ENCODE results near the gene LDLRAD2. TPM values are rescaled to one million over a fixed set of nuclear protein-coding genes. Genes with fewer than 3 reads are reported as not detected.

LDLRAD2 gene
- total RNA-seq, 6 experiments from 2014 or later = not detected

DNA sequence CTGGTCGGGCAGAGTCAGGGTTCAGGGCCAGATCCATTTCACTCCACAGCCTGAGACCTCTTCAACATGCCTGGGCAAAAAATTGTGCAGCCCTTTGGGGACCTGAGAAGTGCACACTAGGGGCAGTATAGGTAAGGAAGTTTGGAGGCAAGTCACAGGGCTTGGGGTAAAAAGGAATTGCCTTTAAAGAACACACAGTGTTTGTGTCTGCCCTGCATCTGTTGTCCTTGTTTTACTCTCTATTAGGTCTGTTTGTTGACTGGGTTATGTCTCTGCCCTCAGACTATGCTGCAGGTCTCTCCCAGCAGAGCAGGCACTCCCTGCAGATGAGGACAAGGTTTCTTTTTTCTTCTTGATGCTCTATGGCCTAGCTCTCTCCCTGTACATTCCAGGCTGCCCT, 22.0 kb downstream of the LDLRAD2 start:
- H3K27me3 ChIP-seq = no peaks in the 10 kb centered on the region
- no peaks in the 10 kb centered on the region for H3K36me3 ChIP-seq
- no peak overlapping the region for H3K4me3 ChIP-seq
- no peak for DNase-seq
- ATAC-seq = no peak
- intact Hi-C loops (cut with DNase I) = no loop called here
- 100% methylated on average over 1 of the region's 1 CpG for WGBS (ENCODE audit: insufficient coverage, low coverage, low lambda C conversion rate, missing lambda C conversion rate)
- TF ChIP-seq POLR2A (IDR thresholded peaks at IDR 0.05) = no peak
- TF ChIP-seq, protein P1, sequence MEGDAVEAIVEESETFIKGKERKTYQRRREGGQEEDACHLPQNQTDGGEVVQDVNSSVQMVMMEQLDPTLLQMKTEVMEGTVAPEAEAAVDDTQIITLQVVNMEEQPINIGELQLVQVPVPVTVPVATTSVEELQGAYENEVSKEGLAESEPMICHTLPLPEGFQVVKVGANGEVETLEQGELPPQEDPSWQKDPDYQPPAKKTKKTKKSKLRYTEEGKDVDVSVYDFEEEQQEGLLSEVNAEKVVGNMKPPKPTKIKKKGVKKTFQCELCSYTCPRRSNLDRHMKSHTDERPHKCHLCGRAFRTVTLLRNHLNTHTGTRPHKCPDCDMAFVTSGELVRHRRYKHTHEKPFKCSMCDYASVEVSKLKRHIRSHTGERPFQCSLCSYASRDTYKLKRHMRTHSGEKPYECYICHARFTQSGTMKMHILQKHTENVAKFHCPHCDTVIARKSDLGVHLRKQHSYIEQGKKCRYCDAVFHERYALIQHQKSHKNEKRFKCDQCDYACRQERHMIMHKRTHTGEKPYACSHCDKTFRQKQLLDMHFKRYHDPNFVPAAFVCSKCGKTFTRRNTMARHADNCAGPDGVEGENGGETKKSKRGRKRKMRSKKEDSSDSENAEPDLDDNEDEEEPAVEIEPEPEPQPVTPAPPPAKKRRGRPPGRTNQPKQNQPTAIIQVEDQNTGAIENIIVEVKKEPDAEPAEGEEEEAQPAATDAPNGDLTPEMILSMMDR (IDR thresholded peaks at IDR 0.05) = no peak
- no peaks in the 10 kb centered on the region for H3K9me3 ChIP-seq
- no peak overlapping the region for H3K27ac ChIP-seq
- no peaks in the 10 kb centered on the region for H3K4me1 ChIP-seq

DNA sequence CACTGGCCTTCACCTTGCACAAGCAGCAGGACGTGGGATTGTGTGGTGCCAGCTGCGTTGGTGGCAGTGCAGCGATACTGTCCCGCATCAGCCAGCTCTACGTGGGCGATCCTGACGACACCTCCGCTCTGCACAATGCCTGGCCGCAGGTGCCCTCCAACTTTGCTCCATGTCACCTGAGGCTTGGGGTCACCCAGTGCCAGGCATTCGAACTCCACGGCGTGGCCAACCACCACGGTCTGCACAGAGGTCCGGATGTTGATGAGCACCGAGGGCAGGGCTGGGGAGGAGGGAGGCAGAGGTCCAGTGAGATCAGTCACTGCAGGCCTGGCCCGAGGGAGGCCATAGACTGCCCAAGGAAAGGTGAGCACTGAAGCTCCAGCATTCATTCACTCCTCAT, 22.6 kb downstream of the LDLRAD2 start:
- Histone ChIP-seq H3K4me1 (no peaks in the 10 kb centered on the region), H3K36me3 (no peaks in the 10 kb centered on the region), H3K27me3 (no peaks in the 10 kb centered on the region), H3K9me3 (no peaks in the 10 kb centered on the region), H3K4me3 (no peak overlapping the region), H3K27ac (no peak overlapping the region)
- DNase-seq = no peak
- no peak for ATAC-seq
- intact Hi-C loops (cut with DNase I) = no loop called here
- TF ChIP-seq, protein P1 (IDR thresholded peaks at IDR 0.05) = no peak
- no peak for TF ChIP-seq POLR2A (IDR thresholded peaks at IDR 0.05)
- no CpG with 5 or more reads among the region's 16 CpGs for WGBS (ENCODE audit: insufficient coverage, low coverage, low lambda C conversion rate, missing lambda C conversion rate)

DNA sequence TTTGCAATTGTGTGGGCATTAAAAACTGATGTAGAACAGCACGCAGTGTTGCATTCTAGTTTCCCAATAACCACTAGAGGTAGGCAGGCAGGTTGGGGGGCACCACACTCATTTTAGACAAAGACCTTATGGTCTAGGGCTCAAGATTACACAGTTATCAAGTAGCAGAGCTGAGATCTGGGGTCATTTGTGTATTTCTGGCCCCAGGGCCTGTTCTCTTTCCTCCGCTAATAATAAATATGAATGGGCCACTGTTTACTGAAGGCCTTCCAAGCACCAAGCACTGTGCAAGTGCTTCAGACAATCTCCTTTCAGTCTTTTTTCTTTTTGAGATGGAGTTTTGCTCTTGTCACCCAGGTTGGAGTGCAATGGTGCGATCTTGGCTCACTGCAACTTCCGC, 23.9 kb downstream of the LDLRAD2 start:
- ATAC-seq = no peak
- H3K9me3 ChIP-seq = no peaks in the 10 kb centered on the region
- TF ChIP-seq, protein P1 (IDR thresholded peaks at IDR 0.05) = no peak
- no peak for TF ChIP-seq POLR2A (IDR thresholded peaks at IDR 0.05)
- WGBS (ENCODE audit: insufficient coverage, low coverage, low lambda C conversion rate, missing lambda C conversion rate) = 94% methylated on average over 4 of the region's 4 CpGs
- H3K4me1 ChIP-seq = no peaks in the 10 kb centered on the region
- no peaks in the 10 kb centered on the region for H3K27me3 ChIP-seq
- no peak overlapping the region for H3K4me3 ChIP-seq
- no peak overlapping the region for H3K27ac ChIP-seq
- H3K36me3 ChIP-seq = no peaks in the 10 kb centered on the region
- intact Hi-C loops (cut with DNase I) = no loop called here
- no peak for DNase-seq

DNA sequence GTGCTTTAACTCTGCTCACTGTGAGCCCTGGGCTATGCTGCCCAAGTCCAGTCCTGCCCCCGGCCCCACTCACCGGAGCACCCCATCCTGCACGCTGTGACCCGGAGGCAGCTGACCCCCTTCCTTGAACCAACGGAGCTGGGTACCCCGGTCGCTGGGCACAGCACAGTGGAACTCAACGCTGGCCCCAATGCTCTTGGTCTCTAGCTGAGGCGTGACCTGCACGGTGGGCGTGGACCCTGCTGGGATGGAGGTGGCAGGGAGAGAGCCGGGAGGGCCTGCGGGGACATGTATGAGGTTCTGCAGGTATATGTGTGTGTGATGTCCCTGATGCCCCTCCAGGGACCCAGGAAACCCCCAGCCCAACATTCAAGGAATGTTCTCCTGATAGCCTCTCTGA, 24.7 kb downstream of the LDLRAD2 start:
- Histone ChIP-seq H3K4me3 (no peak overlapping the region), H3K27ac (no peak overlapping the region), H3K4me1 (no peaks in the 10 kb centered on the region), H3K27me3 (no peaks in the 10 kb centered on the region), H3K36me3 (no peaks in the 10 kb centered on the region), H3K9me3 (no peaks in the 10 kb centered on the region)
- intact Hi-C loops (cut with DNase I) = no loop called here
- ATAC-seq = no peak
- TF ChIP-seq, protein P1 (IDR thresholded peaks at IDR 0.05) = no peak
- no peak for TF ChIP-seq POLR2A (IDR thresholded peaks at IDR 0.05)
- DNase-seq = no peak
- WGBS (ENCODE audit: insufficient coverage, low coverage, low lambda C conversion rate, missing lambda C conversion rate) = no CpG with 5 or more reads among the region's 13 CpGs

DNA sequence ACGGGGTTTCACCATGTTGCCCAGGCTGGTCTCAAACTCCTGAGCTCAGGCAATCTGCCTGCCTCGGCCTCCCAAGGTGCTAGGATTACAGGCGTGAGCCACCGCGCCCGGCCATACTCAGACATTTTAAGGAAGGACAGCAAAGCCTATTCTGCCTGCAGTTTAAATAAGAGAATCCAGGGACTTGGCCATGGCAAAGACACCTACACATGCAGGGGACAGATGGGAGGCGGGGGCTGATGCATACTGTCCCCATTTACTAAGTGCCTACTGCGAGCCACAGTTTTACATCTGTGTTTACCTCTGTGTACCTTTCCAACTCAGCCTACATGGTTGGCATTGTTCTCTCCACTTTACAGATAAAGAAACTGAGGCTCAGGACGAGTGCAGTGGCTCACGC, 25.4 kb downstream of the LDLRAD2 start:
- Histone ChIP-seq H3K4me3 (no peak overlapping the region), H3K27me3 (no peaks in the 10 kb centered on the region), H3K36me3 (no peaks in the 10 kb centered on the region), H3K4me1 (no peaks in the 10 kb centered on the region), H3K27ac (no peak overlapping the region), H3K9me3 (no peaks in the 10 kb centered on the region)
- ATAC-seq (no peak), DNase-seq (no peak)
- WGBS (ENCODE audit: insufficient coverage, low coverage, low lambda C conversion rate, missing lambda C conversion rate) = 91% methylated on average over 8 of the region's 10 CpGs
- intact Hi-C loops (cut with DNase I) = no loop called here
- no peak for TF ChIP-seq POLR2A (IDR thresholded peaks at IDR 0.05)
- TF ChIP-seq, protein P1 (IDR thresholded peaks at IDR 0.05) = no peak
